ENCODE measurements around the gene GDF2.
A peak's percentile ranks its signal among the peaks of the same experiment; 100 is the strongest.

The GDF2 gene

DNA sequence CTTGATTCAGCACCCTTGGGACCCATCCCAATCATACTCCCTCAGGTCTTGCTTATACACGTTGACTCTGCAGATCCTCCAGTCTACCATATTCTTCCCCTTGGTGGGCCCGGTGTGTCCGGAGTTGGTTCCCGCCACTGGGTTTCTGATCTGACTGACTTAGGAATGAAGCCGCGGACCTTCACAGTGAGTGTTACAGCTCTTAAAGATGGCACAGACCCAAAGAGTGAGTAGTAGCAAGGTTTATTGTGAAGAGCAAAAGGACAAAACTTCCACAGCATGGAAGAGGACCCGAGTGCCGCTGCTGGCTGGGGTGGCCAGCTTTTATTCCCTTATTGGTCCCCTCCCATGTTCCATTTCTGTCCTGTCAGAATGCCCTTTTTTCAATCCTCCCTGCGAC lies 28.2 kb upstream of the GDF2 start:
- DNase-seq, result no peak

DNA sequence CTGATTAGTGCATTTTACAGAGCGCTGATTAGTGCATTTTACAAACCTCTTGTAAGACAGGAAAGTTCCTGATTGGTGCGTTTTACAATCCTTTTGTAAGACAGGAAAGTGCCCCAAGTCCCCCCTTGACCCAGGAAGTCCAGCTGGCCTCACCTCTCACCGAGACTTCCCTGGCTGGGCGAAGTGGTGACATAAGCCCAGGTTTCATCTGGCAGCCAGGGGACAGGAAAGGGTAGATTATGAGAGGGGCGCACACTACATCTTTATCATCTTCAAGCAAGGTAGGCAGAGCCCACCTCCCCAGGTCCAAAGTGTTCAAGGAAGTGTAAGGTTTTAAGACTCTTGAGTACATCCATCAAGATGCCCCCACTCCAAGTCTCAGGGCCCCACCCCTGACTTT lies 27.8 kb upstream of the GDF2 start:
- DNase-seq, result no peak

DNA sequence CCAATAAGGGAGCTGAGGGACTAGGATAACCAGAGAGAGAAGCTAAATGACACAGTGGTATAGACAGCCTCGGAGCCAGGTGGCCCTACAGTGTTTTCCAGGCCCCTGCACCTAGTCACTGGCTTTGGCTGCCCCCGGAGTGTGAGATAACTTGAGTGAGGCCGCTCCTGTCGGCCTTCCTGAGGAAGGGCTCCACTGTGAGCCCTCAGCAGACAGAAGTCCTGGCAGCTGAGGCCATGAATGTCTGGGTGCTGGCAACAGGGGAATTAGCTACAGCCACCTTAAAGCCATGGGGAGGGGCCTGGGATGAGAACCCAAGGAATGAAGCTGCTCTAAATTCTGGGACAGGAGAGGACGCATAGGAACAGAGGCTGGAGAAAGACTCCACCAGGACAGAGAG lies 26.8 kb upstream of the GDF2 start:
- DNase-seq, result no peak

DNA sequence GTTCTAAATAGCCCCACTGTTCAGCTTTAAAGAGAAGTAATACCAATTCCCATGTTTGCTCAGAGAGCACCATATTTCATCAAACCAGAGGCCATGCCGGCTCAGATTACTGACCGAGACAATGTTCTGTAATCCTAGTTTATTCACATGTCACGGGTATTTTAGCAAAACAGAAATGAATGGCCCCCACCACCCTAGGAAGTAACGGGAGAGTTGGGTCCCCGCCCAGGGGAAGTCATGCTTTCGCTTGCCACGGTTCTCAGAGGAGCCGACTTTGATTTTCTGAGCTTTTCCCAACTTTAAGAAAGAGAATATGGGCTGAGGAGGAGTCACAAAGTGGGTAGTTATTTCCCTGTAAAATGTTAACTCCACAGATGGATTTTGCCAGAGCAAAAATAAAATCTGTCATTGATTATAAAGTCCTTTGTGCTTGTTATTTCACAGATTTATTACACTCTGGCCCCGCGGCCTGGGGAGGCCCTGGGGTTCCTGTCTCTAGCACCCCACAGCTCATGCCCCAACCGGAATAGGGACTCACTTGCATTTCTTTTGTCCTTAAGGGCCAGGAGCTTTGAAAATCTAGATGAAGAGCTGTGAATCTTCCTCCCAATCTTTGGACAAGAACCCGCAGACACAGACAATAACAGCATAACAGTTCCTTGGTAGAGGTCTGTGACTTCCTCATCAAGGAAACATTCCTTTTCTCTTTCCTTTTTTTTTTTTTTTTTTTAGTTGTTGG lies 25.9 kb upstream of the GDF2 start:
- no peak for DNase-seq

DNA sequence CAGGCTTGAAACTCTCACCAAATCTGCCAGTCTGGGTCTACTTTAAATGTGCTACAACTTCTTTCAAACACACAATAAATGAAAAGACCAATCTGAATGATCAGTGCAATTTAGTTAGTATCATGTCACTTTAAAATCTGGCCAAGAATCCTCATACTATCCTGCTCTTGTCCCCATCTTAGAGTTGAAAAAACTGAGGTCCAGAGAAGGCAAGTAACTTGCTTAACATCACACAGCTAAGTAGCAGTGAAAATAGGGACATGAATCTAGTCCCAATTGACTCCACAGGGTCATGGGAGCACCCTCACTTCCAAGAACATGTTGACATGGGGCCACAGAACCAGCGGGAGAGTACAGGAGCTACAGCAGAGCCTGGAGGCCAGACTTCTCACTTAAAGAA lies 25.3 kb upstream of the GDF2 start:
- no peak for DNase-seq

DNA sequence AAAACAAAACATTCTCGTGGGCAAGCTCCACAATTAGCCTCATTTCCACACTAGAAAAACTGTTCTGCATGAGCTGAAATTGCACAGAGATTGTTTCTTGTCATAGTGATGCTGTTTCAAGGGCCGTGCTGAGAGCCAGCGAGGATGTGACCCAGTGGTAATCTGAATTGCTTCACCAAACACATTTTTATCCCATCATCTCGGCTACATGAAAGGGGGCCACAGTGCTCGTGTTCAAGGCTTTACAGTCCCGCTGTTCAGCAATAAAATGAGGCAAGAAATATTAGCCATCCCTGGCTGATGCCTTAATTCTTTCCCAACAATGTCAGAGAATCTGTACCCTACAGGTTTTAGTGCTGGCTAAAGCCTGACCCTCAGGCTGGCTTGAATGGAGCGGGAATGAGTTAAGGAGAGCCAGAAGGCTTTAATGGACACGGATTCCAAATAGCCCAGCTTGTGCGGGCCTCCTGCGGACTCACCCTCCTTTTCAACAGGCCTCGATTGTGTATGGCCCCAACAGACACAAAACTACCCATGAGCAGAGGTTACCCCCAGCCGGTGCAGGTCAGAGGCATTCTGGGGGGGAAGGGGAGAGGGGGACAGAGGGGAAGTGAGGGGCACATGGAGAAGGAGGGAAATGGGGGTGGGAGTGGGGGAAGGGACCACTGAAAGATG lies 24.3 kb upstream of the GDF2 start:
- no peak for DNase-seq

DNA sequence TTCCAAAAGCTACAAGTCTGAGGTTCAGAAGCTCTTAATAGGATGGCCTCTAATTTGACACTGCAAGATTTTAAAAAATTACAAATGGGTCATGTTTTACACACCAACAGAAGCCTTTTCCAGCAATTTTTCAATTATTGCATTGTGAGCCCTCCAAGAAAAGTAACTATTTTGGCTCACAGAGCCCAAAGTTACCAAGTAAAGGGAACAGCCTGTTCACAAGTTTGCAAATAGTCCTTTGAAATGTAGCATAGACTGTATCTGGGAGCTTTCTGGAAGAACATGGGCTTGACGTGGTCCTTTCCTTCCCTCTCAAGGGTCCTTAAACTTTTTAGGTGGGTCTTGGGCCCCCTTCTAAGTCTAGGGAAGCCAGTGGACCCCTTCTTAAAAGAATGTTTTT lies 23.5 kb upstream of the GDF2 start:
- DNase-seq, result no peak

DNA sequence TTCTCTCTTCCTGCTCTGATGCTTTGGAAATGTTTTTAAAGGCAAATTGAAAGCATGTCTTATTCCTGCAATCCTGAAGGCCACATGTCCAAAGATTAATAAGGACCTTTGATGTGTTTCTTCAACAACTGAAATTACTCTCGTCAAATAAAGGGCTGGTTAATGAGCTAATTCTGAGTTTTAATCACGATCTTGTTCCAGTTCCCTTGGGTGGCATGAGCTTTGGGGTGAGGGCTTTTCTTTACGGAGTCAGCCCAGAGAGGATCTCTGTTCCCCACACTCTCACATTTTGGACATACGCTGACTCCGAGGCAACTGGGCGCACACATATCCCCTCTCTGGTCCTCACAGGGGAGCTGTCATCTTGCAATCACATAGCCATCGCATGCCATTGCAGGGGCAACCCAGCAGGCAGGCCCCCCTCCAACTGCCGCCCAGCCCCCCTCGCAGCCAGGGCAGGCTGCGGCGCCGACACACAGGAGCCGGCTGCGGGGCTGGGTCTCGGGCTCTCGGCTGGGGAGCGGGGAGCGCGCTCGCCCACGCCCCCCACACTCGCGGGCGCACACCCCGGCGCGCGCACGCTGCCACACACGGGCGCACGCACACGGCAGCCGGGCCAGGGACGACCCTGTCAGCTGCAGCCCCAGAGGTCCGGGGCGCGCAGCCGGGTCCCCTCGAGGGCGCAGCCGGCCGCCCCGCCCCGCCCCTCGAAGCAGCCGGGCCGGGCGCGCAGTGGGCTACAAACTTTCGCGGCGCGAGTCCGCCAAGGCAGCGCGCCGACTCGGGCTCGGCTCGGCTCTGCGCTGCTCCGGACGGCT lies 22.4 kb upstream of the GDF2 start, which contains the start of gene GDF10:
GDF10 (plus strand) TSS at position 587 of the 818 bp plus-strand sequence. CDS start 455 bp downstream, outside the sequence.
- no peak for DNase-seq

DNA sequence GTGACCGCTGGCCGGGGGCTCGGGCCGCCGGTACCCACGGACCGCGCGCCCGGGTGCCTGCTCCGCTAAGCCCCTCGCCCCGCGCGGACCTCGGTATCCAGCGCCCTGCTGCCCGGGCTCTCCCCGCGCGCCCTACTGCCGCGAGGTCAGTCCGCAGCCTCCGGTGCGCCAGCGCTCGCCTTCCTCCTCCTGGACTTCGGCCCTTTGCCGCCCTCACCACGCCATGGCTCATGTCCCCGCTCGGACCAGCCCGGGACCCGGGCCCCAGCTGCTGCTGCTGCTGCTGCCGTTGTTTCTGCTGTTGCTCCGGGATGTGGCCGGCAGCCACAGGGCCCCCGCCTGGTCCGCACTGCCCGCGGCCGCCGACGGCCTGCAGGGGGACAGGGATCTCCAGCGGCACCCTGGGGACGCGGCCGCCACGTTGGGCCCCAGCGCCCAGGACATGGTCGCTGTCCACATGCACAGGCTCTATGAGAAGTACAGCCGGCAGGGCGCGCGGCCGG lies 21.8 kb upstream of the GDF2 start:
- no peak for DNase-seq

DNA sequence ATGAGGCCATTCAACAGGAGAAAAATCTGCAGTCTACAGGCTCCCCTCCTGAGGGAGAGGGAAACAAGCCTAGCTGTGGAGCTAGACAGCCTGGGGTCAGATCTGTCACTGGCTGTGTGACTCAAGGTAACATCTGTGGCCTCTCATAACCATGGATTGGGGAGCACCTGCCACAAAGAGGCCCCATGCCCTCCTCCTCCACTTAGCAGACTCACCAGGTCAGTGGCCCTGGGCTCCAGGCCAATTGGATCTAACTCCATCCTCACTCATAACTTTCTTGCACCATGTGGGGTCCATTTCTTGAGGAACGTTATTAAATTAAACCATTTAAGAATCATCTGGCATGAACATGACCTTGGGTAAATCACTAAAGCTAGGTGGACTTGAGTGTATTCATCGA lies 20.4 kb upstream of the GDF2 start:
- DNase-seq, result no peak

DNA sequence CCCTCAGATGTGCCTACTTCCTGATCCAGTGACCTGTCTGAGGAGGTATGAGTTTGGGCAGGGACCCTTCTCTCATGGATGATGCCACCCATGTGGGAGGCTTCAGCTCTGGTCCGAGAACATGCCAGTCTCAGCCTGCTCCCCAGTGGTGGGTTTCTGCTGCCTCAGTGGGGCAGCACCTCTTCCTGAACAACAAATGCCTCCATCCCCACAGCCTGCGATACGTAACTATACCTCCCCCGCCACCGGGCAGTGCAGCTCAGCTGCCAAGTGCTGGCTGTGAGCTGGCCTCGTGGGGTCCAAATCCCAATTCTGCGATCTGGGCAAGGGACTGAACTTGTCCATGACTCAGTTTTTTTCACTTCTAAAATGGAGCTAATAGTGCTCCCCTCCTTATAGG lies 19.1 kb upstream of the GDF2 start:
- DNase-seq, result no peak

DNA sequence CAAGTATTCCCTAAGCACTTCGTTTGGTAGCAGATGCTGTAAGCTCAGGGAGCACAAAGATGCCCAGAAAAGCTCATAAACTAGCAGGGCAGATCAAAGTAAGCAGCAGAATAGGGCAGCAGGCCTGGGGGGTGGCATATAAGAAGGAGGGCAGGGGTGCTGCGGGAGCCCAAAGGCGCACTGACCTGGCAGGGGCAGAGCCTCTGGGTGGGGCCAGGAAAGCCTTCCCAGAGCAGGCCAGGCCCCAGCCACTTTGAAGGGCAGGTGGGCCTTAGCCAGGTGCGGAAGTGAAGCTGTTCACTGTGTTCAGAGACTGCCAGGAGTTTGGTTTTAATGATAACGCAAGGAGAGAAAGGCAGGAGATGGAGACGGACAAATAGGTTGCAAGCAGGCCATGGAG lies 18.4 kb upstream of the GDF2 start:
- no peak for DNase-seq

DNA sequence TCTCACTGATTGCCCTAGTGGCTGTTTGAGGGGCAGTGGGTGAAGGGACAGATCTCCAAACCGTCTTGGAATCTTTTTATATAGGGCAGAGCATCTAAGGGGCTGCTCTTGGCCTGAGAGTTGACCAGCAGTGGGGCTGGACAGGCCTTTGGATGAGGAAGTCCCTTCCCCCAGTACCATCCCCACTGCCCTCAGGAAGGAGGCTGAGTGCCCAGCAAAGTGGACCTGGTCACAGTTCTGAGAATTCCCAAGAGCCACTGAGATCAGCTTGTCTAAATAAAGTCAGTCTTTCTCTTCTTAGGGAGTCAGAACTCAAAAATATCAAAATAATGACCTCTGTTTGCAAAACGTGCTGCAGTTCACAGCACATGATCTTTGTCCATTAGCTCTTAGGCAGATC lies 16.7 kb upstream of the GDF2 start:
- DNase-seq, result no peak

DNA sequence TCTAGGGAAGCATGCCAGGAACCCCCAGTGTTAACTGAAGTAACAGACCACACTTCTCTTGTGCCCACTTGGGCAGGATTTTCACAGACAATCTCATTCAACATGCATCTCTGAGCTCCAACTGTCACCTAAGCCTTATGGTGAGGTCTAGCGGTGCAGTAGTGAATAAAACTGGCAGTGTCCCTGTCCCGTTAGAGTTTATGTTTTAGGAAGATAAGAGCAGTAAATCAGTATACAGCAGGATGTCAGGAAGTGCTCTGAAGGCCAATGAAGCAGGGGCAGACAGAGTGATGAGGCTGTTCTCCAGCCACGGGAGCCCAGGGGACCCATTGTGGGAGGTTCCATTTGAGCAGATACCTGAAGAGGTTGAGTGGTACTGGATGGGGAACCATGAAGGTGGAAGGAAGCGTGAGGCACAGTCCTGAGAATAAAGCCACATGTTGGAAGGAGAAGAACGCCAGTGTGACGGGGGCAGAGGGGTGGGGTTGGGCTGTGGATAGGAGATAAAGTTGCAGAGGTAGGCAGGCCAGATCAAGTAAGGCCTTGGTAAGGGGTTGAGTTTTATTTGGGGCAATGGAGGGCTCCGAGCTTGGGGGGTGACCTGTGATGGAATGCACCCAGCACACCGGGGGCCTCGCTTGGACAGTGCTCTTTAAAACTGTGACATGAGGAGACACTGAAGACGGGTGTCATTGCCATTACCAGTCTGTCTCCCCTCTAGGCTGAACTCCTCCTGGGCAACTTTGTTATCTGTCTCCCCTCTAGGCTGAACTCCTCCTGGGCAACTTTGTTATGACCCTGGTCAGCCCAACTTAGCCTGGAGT lies 15.7 kb upstream of the GDF2 start:
- DNase-seq, result no peak

DNA sequence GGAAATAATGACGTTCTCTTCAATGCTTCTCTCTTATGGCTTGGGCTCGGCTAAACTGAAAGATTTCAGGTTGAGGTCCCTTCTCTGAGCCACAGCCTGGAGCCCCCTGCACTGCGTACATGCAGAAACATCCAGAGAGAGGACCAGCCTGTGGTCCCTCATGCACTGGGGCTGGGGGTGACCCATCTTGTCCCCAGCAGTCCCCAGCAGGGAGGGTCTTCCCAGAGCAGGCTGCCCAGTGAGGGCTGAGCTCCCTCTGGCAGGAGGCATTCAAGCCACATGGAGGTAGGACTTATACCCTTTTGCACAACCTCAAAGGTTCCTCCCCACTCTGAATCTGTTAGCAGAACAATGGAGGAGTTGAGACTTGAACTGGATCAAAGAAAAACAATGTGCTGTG lies 14.9 kb upstream of the GDF2 start:
- no peak for DNase-seq

DNA sequence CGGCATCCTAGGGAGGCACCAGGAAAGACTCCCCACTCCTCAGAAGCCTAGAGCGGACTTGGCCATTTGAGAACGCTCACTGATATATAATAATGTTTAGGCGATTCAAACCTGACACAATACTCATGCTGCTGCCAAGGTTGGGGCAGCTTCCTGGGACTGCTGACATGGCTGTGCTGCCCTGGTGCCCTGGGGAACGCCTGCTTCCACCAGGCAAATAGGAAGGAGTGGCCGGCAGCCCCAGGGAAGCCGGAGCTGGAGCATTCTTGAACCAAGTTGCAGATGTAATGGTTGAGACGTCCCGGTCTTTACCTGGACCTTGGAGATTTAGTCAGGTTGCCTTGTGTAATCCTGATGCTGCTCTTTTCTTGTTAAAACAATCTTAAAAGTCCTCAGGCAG lies 13.5 kb upstream of the GDF2 start:
- no peak for DNase-seq

DNA sequence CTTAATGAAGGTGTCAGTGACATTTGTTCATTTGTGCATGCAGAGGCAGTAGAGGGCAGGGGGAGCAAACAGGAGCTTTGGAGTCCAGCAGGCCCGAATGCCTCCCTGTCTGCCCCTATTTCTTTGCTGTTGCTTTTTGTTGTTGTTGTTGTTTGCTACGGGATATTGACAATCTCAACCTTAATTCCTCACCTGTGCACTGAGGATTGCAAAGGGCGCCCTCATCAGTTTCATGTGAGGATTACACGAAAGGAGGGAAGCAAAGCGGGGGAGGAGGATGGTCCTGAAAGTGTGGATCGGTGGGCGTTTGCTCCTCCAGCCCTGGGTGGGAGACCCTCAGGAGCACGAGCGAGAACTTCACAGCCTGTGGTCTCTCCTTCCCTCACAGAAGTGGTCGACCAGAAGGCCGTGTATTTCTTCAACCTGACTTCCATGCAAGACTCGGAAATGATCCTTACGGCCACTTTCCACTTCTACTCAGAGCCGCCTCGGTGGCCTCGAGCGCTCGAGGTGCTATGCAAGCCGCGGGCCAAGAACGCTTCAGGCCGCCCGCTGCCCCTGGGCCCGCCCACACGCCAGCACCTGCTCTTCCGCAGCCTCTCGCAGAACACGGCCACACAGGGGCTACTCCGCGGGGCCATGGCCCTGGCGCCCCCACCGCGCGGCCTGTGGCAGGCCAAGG lies 12.7 kb upstream of the GDF2 start:
- DNase-seq, result peak; percentile 14

DNA sequence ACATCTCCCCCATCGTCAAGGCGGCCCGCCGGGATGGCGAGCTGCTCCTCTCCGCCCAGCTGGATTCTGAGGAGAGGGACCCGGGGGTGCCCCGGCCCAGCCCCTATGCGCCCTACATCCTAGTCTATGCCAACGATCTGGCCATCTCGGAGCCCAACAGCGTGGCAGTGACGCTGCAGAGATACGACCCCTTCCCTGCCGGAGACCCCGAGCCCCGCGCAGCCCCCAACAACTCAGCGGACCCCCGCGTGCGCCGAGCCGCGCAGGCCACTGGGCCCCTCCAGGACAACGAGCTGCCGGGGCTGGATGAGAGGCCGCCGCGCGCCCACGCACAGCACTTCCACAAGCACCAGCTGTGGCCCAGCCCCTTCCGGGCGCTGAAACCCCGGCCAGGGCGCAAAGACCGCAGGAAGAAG lies 12.2 kb upstream of the GDF2 start:
- no peak for DNase-seq

DNA sequence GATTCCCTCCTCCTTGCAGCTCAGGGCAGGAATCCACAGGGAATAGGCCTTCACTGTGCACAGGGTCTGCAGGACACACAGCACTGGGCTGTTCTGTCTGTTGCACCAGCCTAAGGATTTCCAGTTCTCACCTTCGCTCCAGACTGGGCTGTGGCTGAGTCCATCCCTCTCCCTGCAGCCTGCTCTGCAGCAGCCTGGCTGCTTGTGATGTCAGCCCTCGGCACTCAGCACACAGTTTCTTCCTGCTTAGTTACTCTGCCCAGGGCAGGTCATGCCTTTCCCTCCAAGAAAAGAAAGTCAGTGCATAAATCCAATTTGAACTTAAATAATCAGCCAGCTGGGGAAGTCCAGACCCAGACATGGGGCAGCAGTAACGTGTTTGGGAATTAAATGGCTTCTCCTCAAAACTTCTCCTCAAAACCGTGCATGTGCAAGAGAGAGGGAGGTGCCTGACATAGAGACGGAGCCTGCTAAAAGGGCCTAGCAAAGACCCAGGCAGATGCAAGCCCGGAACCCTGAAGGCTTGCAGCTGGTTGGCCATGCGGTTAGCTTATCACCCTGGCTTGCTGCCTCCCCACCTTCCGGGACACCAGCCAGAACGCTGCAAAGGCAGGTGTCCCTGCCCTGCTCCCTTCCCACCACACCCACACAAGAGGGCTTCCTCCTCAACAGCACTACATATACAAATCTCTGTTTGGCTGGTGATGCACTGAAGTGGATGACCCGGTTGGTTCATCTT lies 10.9 kb upstream of the GDF2 start:
- DNase-seq, result peak; percentile 62

DNA sequence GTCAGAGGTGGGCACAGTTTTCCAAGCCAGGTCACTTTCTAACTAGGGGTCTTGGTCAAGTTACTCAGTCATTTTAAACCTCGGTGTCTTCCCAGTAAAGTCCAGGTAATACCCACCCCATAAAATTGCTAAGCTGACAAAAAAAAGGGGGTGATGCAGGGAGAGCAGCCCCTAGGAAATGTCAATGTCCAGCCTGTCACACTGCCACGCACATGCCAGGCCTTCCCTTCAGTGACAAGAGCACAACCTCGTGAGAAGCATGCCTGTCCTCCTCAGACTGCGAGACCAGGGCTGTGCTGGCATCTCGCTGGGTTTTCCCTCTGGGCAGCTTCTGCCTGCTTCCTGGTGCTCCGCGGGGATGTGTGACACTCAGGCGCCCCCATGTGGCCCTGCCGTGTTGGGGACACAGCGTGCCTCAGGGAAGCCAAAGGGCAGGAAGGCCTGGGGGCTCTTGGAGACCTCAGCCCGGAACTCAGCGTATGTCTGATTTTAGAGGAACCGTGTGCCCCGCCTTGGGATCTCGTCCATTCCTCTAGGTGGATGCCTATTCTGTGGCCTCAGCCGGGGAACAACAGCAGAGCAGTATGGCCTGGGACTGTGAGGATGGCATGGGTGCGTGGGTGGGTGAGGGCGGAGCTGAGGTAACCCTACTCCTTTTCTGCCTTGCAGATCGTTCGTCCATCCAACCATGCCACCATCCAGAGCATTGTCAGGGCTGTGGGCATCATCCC lies 10.2 kb upstream of the GDF2 start:
- DNase-seq, result peak; percentile 84

DNA sequence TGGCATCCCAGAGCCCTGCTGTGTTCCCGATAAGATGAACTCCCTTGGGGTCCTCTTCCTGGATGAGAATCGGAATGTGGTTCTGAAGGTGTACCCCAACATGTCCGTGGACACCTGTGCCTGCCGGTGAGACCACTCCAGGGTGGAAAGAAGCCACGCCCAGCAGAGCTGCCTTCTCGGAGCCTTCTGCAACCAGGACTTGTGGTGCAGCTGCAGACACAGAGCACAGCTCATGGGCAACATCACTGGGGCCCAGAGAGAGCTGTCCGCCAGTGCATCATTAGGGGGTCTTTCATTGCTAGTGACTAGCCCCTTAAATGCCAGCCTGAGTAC lies 9.6 kb upstream of the GDF2 start:
- DNase-seq, result no peak

Measured in CD4-positive, alpha-beta T cell treated with Interleukin-17A for 1 hour (primary cell).